Thyroid gland (tissue), 4 donors: ENCODE results near the gene PLSCR5.

Experiments used
- POLR2A ChIP-seq, 2 donors: fragments of 450-650 bp; IDR thresholded peaks; one replicate each; pipeline ENCODE4 v1.6.1; 2017; ENCODE audit warnings: antibody characterized with exemption in 2 of 2, mild to moderate bottlenecking in 2 of 2, moderate library complexity in 1 of 2
- TF ChIP-seq, protein P1 (sequence below), 6 experiments: fragments of 200-600 bp in 3 of 6; fragments of 450-650 bp in 3 of 6; sonication (generic) in 3 of 6; IDR thresholded peaks; one replicate each; pipeline ENCODE4 v1.5.1; 2016 to 2019; ENCODE audit warnings: antibody characterized with exemption in 6 of 6, mild to moderate bottlenecking in 2 of 6, inconsistent platforms in 1 of 6, moderate library complexity in 1 of 6

DNA sequence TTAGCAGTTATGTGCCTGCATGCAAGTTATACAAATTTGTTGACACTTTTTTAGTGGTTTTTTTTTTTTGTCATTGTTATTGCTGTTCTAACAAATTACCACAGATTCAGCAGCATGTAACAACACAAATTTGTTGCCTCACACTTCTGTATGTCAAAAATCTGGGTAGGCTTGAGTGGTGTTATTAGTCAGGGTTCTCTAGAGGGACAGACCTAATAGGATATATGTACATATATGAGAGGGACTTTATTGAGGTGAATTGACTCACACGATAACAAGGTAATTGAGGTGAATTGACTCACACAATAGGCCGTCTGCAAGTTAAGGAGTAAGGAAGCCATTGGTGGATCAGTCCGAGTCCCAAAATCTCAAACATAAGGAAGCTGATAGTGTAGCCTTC lies 45.8 kb downstream of the PLSCR5 start:
- TF ChIP-seq, protein P1, sequence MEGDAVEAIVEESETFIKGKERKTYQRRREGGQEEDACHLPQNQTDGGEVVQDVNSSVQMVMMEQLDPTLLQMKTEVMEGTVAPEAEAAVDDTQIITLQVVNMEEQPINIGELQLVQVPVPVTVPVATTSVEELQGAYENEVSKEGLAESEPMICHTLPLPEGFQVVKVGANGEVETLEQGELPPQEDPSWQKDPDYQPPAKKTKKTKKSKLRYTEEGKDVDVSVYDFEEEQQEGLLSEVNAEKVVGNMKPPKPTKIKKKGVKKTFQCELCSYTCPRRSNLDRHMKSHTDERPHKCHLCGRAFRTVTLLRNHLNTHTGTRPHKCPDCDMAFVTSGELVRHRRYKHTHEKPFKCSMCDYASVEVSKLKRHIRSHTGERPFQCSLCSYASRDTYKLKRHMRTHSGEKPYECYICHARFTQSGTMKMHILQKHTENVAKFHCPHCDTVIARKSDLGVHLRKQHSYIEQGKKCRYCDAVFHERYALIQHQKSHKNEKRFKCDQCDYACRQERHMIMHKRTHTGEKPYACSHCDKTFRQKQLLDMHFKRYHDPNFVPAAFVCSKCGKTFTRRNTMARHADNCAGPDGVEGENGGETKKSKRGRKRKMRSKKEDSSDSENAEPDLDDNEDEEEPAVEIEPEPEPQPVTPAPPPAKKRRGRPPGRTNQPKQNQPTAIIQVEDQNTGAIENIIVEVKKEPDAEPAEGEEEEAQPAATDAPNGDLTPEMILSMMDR (IDR thresholded peaks at IDR 0.05) = no peak
- no peak for TF ChIP-seq POLR2A (IDR thresholded peaks at IDR 0.05)
